Endothelial cell of umbilical vein (primary cell): ENCODE measurements around the gene PGAP1. TPM values are rescaled to one million over a fixed set of nuclear protein-coding genes. Genes with fewer than 3 reads are reported as not detected.

Source experiments
- BruUV-seq: library from RNA; stranded (reverse); fragments of 400-500 nt; replicated peaks from 2 replicates; lab custom pipeline; 2021; lab: Mats Ljungman, UMichigan
- CTCF ChIA-PET: fragments of 300-600, 350-600 bp; sonication (Branson Sonifier 250); formaldehyde crosslinking; loops from one replicate; lab custom pipeline; 2021; ENCODE audit warnings: antibody characterized with exemption, inconsistent platforms; lab: Charles Lee
- POLR2A ChIA-PET: fragments of 300-600, 350-600 bp; sonication (Branson Sonifier 250); formaldehyde crosslinking; loops from one replicate; lab custom pipeline; 2021; ENCODE audit warnings: antibody characterized with exemption, inconsistent platforms; lab: Charles Lee
- DNase-seq: peaks from one replicate; pipeline ENCODE4 v3.0.0-alpha.2; 2011; ENCODE audit warnings: low read depth, low spot score
- FAIRE-seq: peaks from 2 replicates; lab custom pipeline; 2011; peaks lifted over from hg19 to GRCh38; lab: Jason Lieb, UNC
- H2AFZ ChIP-seq: 2 replicates; pipeline ENCODE4 v1.6.0; 2012; ENCODE audit warnings: low read depth, low read length, control low read depth, inconsistent platforms
- H3K27ac ChIP-seq: 2 replicates; pipeline ENCODE4 v1.5.1; 2011; ENCODE audit warnings: low read depth, mild to moderate bottlenecking, control low read depth, low read length, moderate library complexity; ENCODE audit not compliant: insufficient read depth
- H3K27me3 ChIP-seq, 2 experiments: 2 replicates each; pipeline versions ENCODE4 v1.6.0 to v1.6.1; 2011; ENCODE audit warnings: low read length in 2 of 2, mixed read lengths in 1 of 2; ENCODE audit not compliant: control insufficient read depth in 2 of 2, insufficient read depth in 2 of 2
- H3K36me3 ChIP-seq, 2 experiments: 2 replicates in 1 of 2; 3 replicates in 1 of 2; pipeline ENCODE4 v1.5.1; 2011; ENCODE audit warnings: low read length in 2 of 2, mild to moderate bottlenecking in 1 of 2, moderate library complexity in 1 of 2; ENCODE audit not compliant: control insufficient read depth in 2 of 2, insufficient read depth in 2 of 2; ENCODE audit errors: extremely low read depth in 1 of 2
- H3K4me1 ChIP-seq: 3 replicates; pipeline ENCODE4 v1.5.1; 2011; ENCODE audit warnings: mild to moderate bottlenecking, low read length; ENCODE audit not compliant: control insufficient read depth, insufficient read depth; ENCODE audit errors: extremely low read depth
- H3K4me2 ChIP-seq: 2 replicates; pipeline ENCODE4 v1.6.1; 2011; ENCODE audit warnings: low read length, control low read depth, mixed read lengths; ENCODE audit not compliant: insufficient read depth
- H3K4me3 ChIP-seq, 3 experiments: fragments of 200-600 bp in 1 of 3; sonication (generic), shearing (Covaris generic) in 1 of 3; replicated peaks in 1 of 3; 2 replicates each; pipeline ENCODE4 v1.5.1; 2011 to 2016; ENCODE audit warnings: control low read depth in 3 of 3, low read length in 3 of 3, mild to moderate bottlenecking in 2 of 3, inconsistent platforms in 1 of 3, low read depth in 1 of 3, moderate library complexity in 1 of 3; ENCODE audit not compliant: insufficient read depth in 1 of 3
- H3K79me2 ChIP-seq: 2 replicates; pipeline ENCODE4 v1.6.0; 2012; ENCODE audit warnings: low read length, inconsistent platforms; ENCODE audit not compliant: control insufficient read depth, insufficient read depth
- H3K9ac ChIP-seq: replicated peaks from 2 replicates; pipeline ENCODE3; 2011; ENCODE audit warnings: low read length, control low read depth; ENCODE audit not compliant: insufficient read depth; ENCODE audit errors: extremely low read depth
- H3K9me1 ChIP-seq: replicated peaks from 3 replicates; pipeline ENCODE4 v1.6.0; 2011; ENCODE audit warnings: mild to moderate bottlenecking, low read length; ENCODE audit not compliant: control insufficient read depth, insufficient read depth; ENCODE audit errors: extremely low read depth
- H3K9me3 ChIP-seq: replicated peaks from 2 replicates; pipeline ENCODE4 v1.5.1; 2012; ENCODE audit warnings: low read length, inconsistent platforms; ENCODE audit not compliant: control insufficient read depth, insufficient read depth
- H4K20me1 ChIP-seq: replicated peaks from 2 replicates; pipeline ENCODE3; 2011; ENCODE audit warnings: mild to moderate bottlenecking, low read length; ENCODE audit not compliant: control insufficient read depth, insufficient read depth; ENCODE audit errors: extremely low read depth
- CTCF ChIP-seq, 2 donors: IDR thresholded peaks; 1 replicate in 1 of 2; 2 replicates in 1 of 2; pipeline ENCODE4 v1.5.1; 2011; ENCODE audit warnings: low read length in 2 of 2, mild to moderate bottlenecking in 2 of 2, moderate library complexity in 2 of 2, control low read depth in 1 of 2, inconsistent platforms in 1 of 2, low read depth in 1 of 2; ENCODE audit not compliant: insufficient read depth in 1 of 2; ENCODE audit errors: extremely low read depth in 1 of 2
- FOS ChIP-seq: IDR thresholded peaks from 2 replicates; pipeline ENCODE4 v1.6.1; 2011; ENCODE audit warnings: mild to moderate bottlenecking, low read length, moderate library complexity, borderline replicate concordance; ENCODE audit not compliant: insufficient read depth
- GATA2 ChIP-seq: IDR thresholded peaks from 2 replicates; pipeline ENCODE4 v1.7.0; 2011; ENCODE audit warnings: low read depth, mild to moderate bottlenecking, moderate library complexity, mixed read lengths, low read length; ENCODE audit not compliant: insufficient read length, insufficient read depth
- MYC ChIP-seq: IDR thresholded peaks from one replicate; pipeline ENCODE4 v1.6.1; 2011; ENCODE audit warnings: mild to moderate bottlenecking, low read depth, low read length
- POLR2A ChIP-seq: IDR thresholded peaks from 2 replicates; pipeline ENCODE4 v1.6.1; 2012; ENCODE audit warnings: low read depth, mild to moderate bottlenecking, control low read depth, low read length
- dilution Hi-C: fragments of 300-500 bp; cut with MboI; formaldehyde crosslinking; loops from one replicate; pipeline ENCODE4 v1.15.0; 2019; ENCODE audit warnings: low sequenced_read_pairs; ENCODE audit not compliant: extremely low pct_ligation_motif_present
- intact Hi-C: fragments of 100-400 bp; cut with micrococcal nuclease; formaldehyde crosslinking; loops from one replicate; pipeline ENCODE4 v1.10.0; 2022
- polyA plus RNA-seq, 4 experiments: library from polyadenylated mRNA; depleted of rRNA in 3 of 4; stranded (reverse) in 3 of 4; unstranded in 1 of 4; fragments of >200 nt; gene quantifications; 2 replicates each; pipeline versions ENCODE4 v1.2.1 to v1.2.3, GENCODE V29; 2011 to 2012; ENCODE audit warnings: missing spikeins in 1 of 4
- total RNA-seq: library from RNA; stranded (reverse); gene quantifications from 2 replicates; pipeline ENCODE4 v1.2.3, GENCODE V29; 2021
- TF ChIP-seq, protein P1 (sequence below): IDR thresholded peaks from 2 replicates; pipeline ENCODE4 v1.6.1; 2011; ENCODE audit not compliant: insufficient read depth, insufficient read length

PGAP1 gene
- total and polyA plus RNA-seq, 2 donors (not counting 3 experiments of a cell fraction or from before 2014, with no cell fraction given), result 3.9 to 9.8 TPM

DNA sequence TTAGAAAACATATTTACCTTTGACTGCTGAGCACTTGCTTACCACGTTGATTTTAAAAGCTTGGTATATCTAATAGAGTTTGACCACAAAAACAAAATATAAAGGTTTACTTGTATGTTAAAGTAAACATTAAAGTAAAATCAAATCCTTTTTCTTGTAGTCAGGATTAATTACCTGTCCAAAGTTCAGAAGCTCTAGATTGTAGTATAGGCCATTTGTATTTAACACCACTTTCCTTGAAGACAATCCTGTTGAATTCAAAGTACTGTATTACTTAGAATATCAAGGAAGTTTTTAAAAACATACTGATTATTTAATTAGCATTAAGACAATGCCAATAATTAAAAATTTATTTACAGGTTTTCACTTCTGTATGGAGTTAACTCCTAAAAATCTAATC is 53.0 kb downstream of the PGAP1 start:
- dilution Hi-C loops, result no loop called here
- H3K27me3 ChIP-seq, result no peaks in the 10 kb centered on the region
- no peak overlapping the region for H3K27ac ChIP-seq
- POLR2A ChIA-PET, result no interaction called here
- H3K4me3 ChIP-seq, result no peak overlapping the region
- TF ChIP-seq POLR2A, result no peak
- BruUV-seq, result no TSS peak
- CTCF ChIA-PET, result no interaction called here
- intact Hi-C loops, result no loop called here
- peaks cover 2% of the 10 kb centered on the region for H3K9me1 ChIP-seq
- no peaks in the 10 kb centered on the region for H4K20me1 ChIP-seq
- H3K79me2 ChIP-seq, result no peaks in the 10 kb centered on the region
- no peaks in the 10 kb centered on the region for H3K9me3 ChIP-seq
- no peak for FAIRE-seq
- H3K4me2 ChIP-seq, result no peak overlapping the region
- no peaks in the 10 kb centered on the region for H3K4me1 ChIP-seq
- no peak for DNase-seq
- no peak overlapping the region for H3K9ac ChIP-seq
- no peak overlapping the region for H2AFZ ChIP-seq
- peaks cover 0 to 3% of the 10 kb centered on the region in 2 experiments for H3K36me3 ChIP-seq

GRCh38 chr2:196854629-196855028 is 71.9 kb downstream of the PGAP1 start:
- intact Hi-C loops, result no loop called here

More at GRCh38 chr2:196854629-196855028, 71.9 kb downstream of the PGAP1 start:
- Histone ChIP-seq H3K4me1 (peaks cover 11% of the 10 kb centered on the region), H3K27ac (no peak overlapping the region), H3K27me3 (no peaks in the 10 kb centered on the region), H4K20me1 (no peaks in the 10 kb centered on the region), H2AFZ (no peak overlapping the region), H3K4me3 (no peak overlapping the region), H3K9ac (no peak overlapping the region), H3K36me3 (no peaks in the 10 kb centered on the region), H3K79me2 (no peaks in the 10 kb centered on the region), H3K9me3 (no peaks in the 10 kb centered on the region), H3K4me2 (no peak overlapping the region), H3K9me1 (no peaks in the 10 kb centered on the region)
- BruUV-seq, result no TSS peak
- dilution Hi-C loops, result no loop called here
- FAIRE-seq, result no peak
- CTCF ChIA-PET, result no interaction called here
- POLR2A ChIA-PET, result no interaction called here
- DNase-seq, result no peak
- TF ChIP-seq MYC, result no peak
- no peak for TF ChIP-seq FOS
- TF ChIP-seq, protein P1, sequence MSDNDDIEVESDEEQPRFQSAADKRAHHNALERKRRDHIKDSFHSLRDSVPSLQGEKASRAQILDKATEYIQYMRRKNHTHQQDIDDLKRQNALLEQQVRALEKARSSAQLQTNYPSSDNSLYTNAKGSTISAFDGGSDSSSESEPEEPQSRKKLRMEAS, result no peak
- no peak for TF ChIP-seq CTCF (IDR thresholded peaks at IDR 0.05; ENCODE audit: extremely low read depth in 1 of 2, insufficient read depth in 1 of 2, low read depth in 1 of 2, low read length in 2 of 2)
- TF ChIP-seq GATA2, result no peak
- TF ChIP-seq POLR2A, result no peak
